WTC11 (cell line): ENCODE measurements around the gene EDDM13.

Source experiments
- CREB1 ChIP-seq: sonication (generic); formaldehyde crosslinking; IDR thresholded peaks from 2 replicates; pipeline ENCODE4 v1.8.0; 2023; ENCODE audit warnings: mild to moderate bottlenecking, missing genetic modification reagents
- CTCF ChIP-seq: fragments of 200-600 bp; IDR thresholded peaks from 2 replicates; pipeline ENCODE4 v1.8.0; 2022; ENCODE audit warnings: antibody characterized with exemption
- E2F5 ChIP-seq: sonication (generic); formaldehyde crosslinking; IDR thresholded peaks from 2 replicates; pipeline ENCODE4 v1.8.1; 2022; ENCODE audit warnings: mild to moderate bottlenecking, moderate library complexity, missing genetic modification reagents
- ETV6 ChIP-seq: sonication (generic); formaldehyde crosslinking; IDR thresholded peaks from 2 replicates; pipeline ENCODE4 v1.8.1; 2022; ENCODE audit warnings: mild to moderate bottlenecking, missing genetic modification reagents
- HMGA2 ChIP-seq: fragments of 250-450 bp; sonication (Bioruptor Pico); IDR thresholded peaks from 2 replicates; pipeline ENCODE4 v1.4.0; 2021; ENCODE audit warnings: mild to moderate bottlenecking, moderate library complexity
- HMGXB4 ChIP-seq: sonication (generic); formaldehyde crosslinking; IDR thresholded peaks from 2 replicates; pipeline ENCODE4 v1.8.1; 2023; ENCODE audit warnings: mild to moderate bottlenecking, moderate library complexity, missing genetic modification reagents
- IRF2 ChIP-seq: sonication (generic); formaldehyde crosslinking; IDR thresholded peaks from 2 replicates; pipeline ENCODE4 v1.8.0; 2022; ENCODE audit warnings: low read depth, missing genetic modification reagents, borderline replicate concordance
- JUN ChIP-seq: sonication (generic); formaldehyde crosslinking; IDR thresholded peaks from 2 replicates; pipeline ENCODE4 v1.8.0; 2023; ENCODE audit warnings: mild to moderate bottlenecking, missing genetic modification reagents
- STAT6 ChIP-seq: sonication (generic); formaldehyde crosslinking; conservative IDR thresholded peaks from 2 replicates; pipeline ENCODE4 v1.8.1; 2023; ENCODE audit warnings: mild to moderate bottlenecking, low read depth, missing genetic modification reagents, moderate library complexity
- ZNF121 ChIP-seq: sonication (generic); formaldehyde crosslinking; IDR thresholded peaks from 2 replicates; pipeline ENCODE4 v1.8.0; 2023; ENCODE audit warnings: missing genetic modification reagents
- TF ChIP-seq, protein P1 (sequence below): sonication (generic); formaldehyde crosslinking; IDR thresholded peaks from 2 replicates; pipeline ENCODE4 v1.8.0; 2022; ENCODE audit warnings: mild to moderate bottlenecking, missing genetic modification reagents
- TF ChIP-seq, protein P2 (sequence below): sonication (generic); formaldehyde crosslinking; IDR thresholded peaks from 2 replicates; pipeline ENCODE4 v1.8.0; 2022; ENCODE audit warnings: mild to moderate bottlenecking, missing genetic modification reagents
- TF ChIP-seq, protein P3 (sequence below): sonication (generic); formaldehyde crosslinking; IDR thresholded peaks from 2 replicates; pipeline ENCODE4 v1.8.1; 2023; ENCODE audit warnings: mild to moderate bottlenecking, missing genetic modification reagents, moderate library complexity
- TF ChIP-seq, protein P4 (sequence below): sonication (generic); formaldehyde crosslinking; IDR thresholded peaks from 2 replicates; pipeline ENCODE4 v1.8.1; 2023; ENCODE audit warnings: mild to moderate bottlenecking, missing genetic modification reagents

GRCh38 chr19:56297010-56297409 lies 24.5 kb downstream of the EDDM13 start:
- no peak for TF ChIP-seq E2F5 (CRISPR knock-in tag)
- TF ChIP-seq CTCF: no peak
- TF ChIP-seq IRF2: no peak
- TF ChIP-seq, protein P1, sequence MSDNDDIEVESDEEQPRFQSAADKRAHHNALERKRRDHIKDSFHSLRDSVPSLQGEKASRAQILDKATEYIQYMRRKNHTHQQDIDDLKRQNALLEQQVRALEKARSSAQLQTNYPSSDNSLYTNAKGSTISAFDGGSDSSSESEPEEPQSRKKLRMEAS (CRISPR knock-in tag): no peak
- TF ChIP-seq, protein P2, sequence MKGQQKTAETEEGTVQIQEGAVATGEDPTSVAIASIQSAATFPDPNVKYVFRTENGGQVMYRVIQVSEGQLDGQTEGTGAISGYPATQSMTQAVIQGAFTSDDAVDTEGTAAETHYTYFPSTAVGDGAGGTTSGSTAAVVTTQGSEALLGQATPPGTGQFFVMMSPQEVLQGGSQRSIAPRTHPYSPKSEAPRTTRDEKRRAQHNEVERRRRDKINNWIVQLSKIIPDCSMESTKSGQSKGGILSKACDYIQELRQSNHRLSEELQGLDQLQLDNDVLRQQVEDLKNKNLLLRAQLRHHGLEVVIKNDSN (CRISPR knock-in tag): no peak
- no peak for TF ChIP-seq HMGA2 (CRISPR knock-in tag)
- no peak for TF ChIP-seq CREB1
- TF ChIP-seq ZNF121 (CRISPR knock-in tag): no peak
- no peak for TF ChIP-seq STAT6 (CRISPR knock-in tag)
- no peak for TF ChIP-seq JUN (CRISPR knock-in tag)
- no peak for TF ChIP-seq HMGXB4
- TF ChIP-seq, protein P3, sequence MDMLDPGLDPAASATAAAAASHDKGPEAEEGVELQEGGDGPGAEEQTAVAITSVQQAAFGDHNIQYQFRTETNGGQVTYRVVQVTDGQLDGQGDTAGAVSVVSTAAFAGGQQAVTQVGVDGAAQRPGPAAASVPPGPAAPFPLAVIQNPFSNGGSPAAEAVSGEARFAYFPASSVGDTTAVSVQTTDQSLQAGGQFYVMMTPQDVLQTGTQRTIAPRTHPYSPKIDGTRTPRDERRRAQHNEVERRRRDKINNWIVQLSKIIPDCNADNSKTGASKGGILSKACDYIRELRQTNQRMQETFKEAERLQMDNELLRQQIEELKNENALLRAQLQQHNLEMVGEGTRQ (CRISPR knock-in tag): no peak
- TF ChIP-seq, protein P4, sequence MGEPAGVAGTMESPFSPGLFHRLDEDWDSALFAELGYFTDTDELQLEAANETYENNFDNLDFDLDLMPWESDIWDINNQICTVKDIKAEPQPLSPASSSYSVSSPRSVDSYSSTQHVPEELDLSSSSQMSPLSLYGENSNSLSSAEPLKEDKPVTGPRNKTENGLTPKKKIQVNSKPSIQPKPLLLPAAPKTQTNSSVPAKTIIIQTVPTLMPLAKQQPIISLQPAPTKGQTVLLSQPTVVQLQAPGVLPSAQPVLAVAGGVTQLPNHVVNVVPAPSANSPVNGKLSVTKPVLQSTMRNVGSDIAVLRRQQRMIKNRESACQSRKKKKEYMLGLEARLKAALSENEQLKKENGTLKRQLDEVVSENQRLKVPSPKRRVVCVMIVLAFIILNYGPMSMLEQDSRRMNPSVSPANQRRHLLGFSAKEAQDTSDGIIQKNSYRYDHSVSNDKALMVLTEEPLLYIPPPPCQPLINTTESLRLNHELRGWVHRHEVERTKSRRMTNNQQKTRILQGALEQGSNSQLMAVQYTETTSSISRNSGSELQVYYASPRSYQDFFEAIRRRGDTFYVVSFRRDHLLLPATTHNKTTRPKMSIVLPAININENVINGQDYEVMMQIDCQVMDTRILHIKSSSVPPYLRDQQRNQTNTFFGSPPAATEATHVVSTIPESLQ (CRISPR knock-in tag): no peak
- TF ChIP-seq ETV6 (CRISPR knock-in tag): no peak
